ENCODE data around the gene TACO1.

GRCh38 chr17:63649813-63650212 is 49.1 kb downstream of the TACO1 start:
- TF ChIP-seq, protein P1, sequence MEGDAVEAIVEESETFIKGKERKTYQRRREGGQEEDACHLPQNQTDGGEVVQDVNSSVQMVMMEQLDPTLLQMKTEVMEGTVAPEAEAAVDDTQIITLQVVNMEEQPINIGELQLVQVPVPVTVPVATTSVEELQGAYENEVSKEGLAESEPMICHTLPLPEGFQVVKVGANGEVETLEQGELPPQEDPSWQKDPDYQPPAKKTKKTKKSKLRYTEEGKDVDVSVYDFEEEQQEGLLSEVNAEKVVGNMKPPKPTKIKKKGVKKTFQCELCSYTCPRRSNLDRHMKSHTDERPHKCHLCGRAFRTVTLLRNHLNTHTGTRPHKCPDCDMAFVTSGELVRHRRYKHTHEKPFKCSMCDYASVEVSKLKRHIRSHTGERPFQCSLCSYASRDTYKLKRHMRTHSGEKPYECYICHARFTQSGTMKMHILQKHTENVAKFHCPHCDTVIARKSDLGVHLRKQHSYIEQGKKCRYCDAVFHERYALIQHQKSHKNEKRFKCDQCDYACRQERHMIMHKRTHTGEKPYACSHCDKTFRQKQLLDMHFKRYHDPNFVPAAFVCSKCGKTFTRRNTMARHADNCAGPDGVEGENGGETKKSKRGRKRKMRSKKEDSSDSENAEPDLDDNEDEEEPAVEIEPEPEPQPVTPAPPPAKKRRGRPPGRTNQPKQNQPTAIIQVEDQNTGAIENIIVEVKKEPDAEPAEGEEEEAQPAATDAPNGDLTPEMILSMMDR (IDR thresholded peaks at IDR 0.05), result no peak
- TF ChIP-seq POLR2A (IDR thresholded peaks at IDR 0.05), result no peak

Data from esophagus squamous epithelium (tissue), 4 donors.